COR-L47 (cell line): Measurements from ENCODE around the gene MRPS10.
"Not testable (repeated sequence)": the region's sequence is repeated elsewhere in the genome, so short reads cannot be mapped to it uniquely, and the experiment has no call there.

Experiments used
- DNase-seq: peaks from one replicate; lab custom pipeline; 2025; lab: John Stamatoyannopoulos, UW

Gene MRPS10

GRCh38 chr6:42207559-42207958 is 10.1 kb downstream of the MRPS10 start:
- not testable (repeated sequence) for DNase-seq

GRCh38 chr6:42204768-42205282 is 12.8 kb downstream of the MRPS10 start:
- DNase-seq, result no peak

GRCh38 chr6:42203183-42203582 is 14.5 kb downstream of the MRPS10 start:
- DNase-seq, result no peak

GRCh38 chr6:42202131-42202915 is 15.3 kb downstream of the MRPS10 start:
- not testable (repeated sequence) for DNase-seq

- no peak for DNase-seq
These were observed 16.3 kb downstream of the MRPS10 start for GRCh38 chr6:42201382-42201781.

- no peak for DNase-seq
These were observed 17.6 kb downstream of the MRPS10 start for GRCh38 chr6:42200035-42200434.

- DNase-seq, result no peak
These were observed 18.3 kb downstream of the MRPS10 start for GRCh38 chr6:42199106-42199981.

- no peak for DNase-seq
These were observed 19.9 kb downstream of the MRPS10 start for GRCh38 chr6:42197555-42198362.

- no peak for DNase-seq
These were observed 22.2 kb downstream of the MRPS10 start for GRCh38 chr6:42195415-42195814.

GRCh38 chr6:42194056-42194455 is 23.6 kb downstream of the MRPS10 start:
- no peak for DNase-seq

- no peak for DNase-seq
These were observed 24.2 kb downstream of the MRPS10 start for GRCh38 chr6:42193491-42193894.

- not testable (repeated sequence) for DNase-seq
These were observed 25.3 kb downstream of the MRPS10 start for GRCh38 chr6:42192385-42192784.

GRCh38 chr6:42190554-42191183 is 27.0 kb downstream of the MRPS10 start:
- DNase-seq, result no peak

- no peak for DNase-seq
These were observed 29.3 kb downstream of the MRPS10 start for GRCh38 chr6:42188406-42188805.

GRCh38 chr6:42185597-42185996 is 32.1 kb downstream of the MRPS10 start:
- DNase-seq, result no peak

- no peak for DNase-seq
These were observed 33.2 kb downstream of the MRPS10 start for GRCh38 chr6:42184475-42184874.

- DNase-seq, result no peak
These were observed 35.6 kb downstream of the MRPS10 start for GRCh38 chr6:42182101-42182500.

- no peak for DNase-seq
These were observed 37.7 kb downstream of the MRPS10 start for GRCh38 chr6:42179945-42180313.

GRCh38 chr6:42179261-42179944 is 38.3 kb downstream of the MRPS10 start:
- DNase-seq, result no peak

- DNase-seq, result no peak
These were observed 39.9 kb downstream of the MRPS10 start for GRCh38 chr6:42177514-42178364.
